ENCODE measurements around the gene TMEM42.

Gene TMEM42

DNA sequence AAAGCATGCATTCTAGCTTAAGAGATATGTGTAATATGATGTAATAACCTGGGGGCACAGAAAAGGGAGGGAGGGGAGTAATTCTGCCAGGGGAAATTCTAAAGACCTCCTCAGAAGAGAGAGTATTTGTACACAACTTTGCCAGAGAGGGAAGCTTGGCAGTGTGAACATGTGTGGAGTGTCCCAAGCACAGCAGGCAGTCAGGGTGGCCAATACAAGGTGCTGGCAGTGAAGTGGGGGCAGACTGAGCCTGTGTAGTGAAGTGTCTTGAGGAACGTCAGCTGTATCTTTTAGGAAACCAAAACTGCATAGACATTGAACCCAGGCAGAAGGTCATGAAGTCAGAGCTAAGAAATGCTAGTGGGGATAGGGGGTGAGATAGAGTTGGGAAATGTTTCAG, 29.7 kb upstream of the TMEM42 start:
- in situ Hi-C loops (cut with MboI; ENCODE audit: low pct_unique_long_range_greater_than_20kb, low sequenced_read_pairs, unreplicated experiment) = no loop called here
- no peak for DNase-seq (ENCODE audit: low spot score)
- TF ChIP-seq, protein P1, sequence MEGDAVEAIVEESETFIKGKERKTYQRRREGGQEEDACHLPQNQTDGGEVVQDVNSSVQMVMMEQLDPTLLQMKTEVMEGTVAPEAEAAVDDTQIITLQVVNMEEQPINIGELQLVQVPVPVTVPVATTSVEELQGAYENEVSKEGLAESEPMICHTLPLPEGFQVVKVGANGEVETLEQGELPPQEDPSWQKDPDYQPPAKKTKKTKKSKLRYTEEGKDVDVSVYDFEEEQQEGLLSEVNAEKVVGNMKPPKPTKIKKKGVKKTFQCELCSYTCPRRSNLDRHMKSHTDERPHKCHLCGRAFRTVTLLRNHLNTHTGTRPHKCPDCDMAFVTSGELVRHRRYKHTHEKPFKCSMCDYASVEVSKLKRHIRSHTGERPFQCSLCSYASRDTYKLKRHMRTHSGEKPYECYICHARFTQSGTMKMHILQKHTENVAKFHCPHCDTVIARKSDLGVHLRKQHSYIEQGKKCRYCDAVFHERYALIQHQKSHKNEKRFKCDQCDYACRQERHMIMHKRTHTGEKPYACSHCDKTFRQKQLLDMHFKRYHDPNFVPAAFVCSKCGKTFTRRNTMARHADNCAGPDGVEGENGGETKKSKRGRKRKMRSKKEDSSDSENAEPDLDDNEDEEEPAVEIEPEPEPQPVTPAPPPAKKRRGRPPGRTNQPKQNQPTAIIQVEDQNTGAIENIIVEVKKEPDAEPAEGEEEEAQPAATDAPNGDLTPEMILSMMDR (IDR thresholded peaks at IDR 0.05; ENCODE audit: extremely low read depth, insufficient read depth, missing control alignments) = no peak

DNA sequence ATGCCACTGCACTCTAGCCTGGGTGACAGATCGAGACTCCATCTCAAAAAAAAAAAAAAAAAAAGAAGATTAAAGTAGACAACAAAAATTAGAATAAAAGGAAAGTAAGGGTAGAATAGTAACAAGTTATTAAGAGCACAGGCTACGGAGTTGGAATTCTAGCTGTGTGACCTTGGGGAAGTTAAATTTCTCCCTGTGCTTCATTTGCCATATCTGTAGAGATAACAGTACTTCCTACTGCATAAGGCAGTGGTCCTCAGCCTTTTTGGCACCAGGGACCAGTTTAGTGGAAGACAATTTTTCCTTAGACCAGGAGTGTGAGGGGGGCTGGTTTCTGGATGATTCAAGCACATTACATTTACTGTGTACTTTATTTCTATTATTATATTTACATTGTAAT, 28.7 kb upstream of the TMEM42 start:
- TF ChIP-seq, protein P1 (IDR thresholded peaks at IDR 0.05; ENCODE audit: extremely low read depth, insufficient read depth, missing control alignments) = no peak
- DNase-seq (ENCODE audit: low spot score) = no peak
- in situ Hi-C loops (cut with MboI; ENCODE audit: low pct_unique_long_range_greater_than_20kb, low sequenced_read_pairs, unreplicated experiment) = no loop called here

DNA sequence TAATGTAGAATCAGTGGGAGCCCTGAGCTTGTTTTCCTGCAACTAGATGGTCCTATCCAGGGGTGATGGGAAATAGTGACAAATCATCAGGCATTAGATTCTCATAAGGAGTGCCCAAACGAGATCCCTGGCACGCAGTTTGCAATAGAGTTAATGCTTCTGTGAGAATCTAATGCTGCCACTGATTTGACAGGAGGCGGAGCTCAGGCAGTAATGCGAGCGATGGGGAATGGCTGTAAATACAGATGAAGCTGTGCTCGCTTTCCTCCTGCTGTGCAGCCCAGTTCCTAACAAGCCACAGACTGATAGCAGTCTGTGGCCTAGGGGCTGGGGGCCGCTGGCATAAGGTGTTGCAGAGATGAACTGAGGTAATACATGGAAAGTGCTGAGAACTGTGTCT, 28.3 kb upstream of the TMEM42 start:
- in situ Hi-C loops (cut with MboI; ENCODE audit: low pct_unique_long_range_greater_than_20kb, low sequenced_read_pairs, unreplicated experiment) = no loop called here
- TF ChIP-seq, protein P1 (IDR thresholded peaks at IDR 0.05; ENCODE audit: extremely low read depth, insufficient read depth, missing control alignments) = no peak
- no peak for DNase-seq (ENCODE audit: low spot score)

DNA sequence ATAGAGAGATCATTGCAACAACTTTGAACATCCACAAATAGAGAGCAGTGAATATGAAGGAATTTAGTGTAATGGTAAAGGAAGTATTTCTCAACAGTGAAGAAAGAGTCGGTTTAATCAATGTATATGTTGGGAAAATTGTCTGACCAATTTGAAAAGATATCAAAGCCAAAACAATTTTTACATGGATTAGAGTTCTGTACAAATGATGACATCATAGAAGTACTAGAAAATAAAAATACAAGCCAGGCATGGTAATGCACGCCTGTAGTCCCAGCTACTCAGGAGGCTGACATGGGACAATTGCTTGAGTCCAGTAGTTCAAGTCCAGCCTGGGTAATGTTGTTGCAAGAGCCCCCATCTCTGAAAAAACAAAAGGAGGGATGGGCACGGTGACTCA, 26.0 kb upstream of the TMEM42 start:
- DNase-seq (ENCODE audit: low spot score) = no peak
- TF ChIP-seq, protein P1 (IDR thresholded peaks at IDR 0.05; ENCODE audit: extremely low read depth, insufficient read depth, missing control alignments) = no peak
- in situ Hi-C loops (cut with MboI; ENCODE audit: low pct_unique_long_range_greater_than_20kb, low sequenced_read_pairs, unreplicated experiment) = no loop called here

DNA sequence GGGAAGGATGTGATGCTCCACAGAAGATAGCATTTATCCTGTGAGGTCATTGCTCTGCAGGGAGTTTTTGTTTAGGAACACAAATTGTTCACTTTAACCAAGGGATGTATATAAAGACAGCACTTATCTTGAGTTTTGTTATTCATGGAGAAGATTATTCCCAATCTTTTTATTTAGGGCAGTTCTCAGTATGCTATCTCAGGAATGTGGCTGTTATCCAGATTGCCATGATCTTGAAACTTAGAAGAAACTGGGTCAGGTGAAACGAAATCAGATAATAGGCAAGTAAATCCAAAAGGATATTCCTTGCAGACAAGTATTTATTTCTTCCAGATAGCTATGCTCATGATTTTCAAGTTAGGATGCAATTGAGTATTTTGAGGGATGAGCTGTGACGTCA, 19.3 kb upstream of the TMEM42 start:
- TF ChIP-seq, protein P1 (IDR thresholded peaks at IDR 0.05; ENCODE audit: extremely low read depth, insufficient read depth, missing control alignments) = no peak

DNA sequence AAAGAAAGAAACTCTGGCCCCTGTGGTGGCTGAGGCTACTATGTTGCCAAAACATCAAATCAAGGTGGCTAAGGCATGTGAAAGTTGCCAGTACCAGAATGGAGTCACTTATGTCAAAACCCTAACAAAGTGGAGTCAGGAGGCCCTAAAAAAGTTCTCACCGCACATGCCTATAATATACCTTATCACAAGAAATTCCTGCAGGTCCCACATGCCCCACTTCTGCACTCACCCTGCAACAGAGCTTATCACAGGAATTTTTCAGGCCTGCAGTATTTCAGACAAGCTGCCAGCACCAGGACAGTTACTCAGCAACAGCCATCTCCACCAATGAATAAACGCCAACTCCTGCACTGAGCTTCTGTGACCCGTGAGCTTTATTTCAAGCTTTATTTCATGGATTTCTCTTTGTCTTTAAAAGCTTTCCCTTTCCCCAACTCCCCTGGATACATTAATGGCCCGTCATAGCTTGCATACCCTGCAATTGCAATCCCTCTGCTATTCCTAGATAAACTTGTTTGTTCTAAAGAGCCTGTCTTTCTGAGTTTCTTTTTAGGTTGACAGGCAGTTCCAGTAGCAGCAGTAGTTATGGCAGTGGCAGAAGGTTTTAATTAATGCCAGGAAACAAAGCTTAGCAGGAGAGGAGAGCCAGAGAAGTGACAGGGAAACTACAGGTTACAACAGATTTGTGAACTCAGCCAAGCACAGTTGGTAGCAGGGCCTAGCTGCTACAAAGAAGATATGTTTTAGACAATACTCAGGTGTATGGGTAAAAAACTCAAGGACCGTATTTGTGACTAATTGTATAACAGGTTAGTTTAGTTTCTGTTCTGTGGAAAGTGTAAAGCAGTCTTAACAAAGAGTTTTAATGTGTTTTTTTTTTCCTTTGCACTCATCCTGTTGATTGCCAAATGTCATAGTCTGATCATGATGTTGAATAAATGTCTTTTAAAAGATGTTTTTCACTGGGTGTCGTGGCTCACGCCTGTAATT, 15.9 kb upstream of the TMEM42 start:
- in situ Hi-C loops (cut with MboI; ENCODE audit: low pct_unique_long_range_greater_than_20kb, low sequenced_read_pairs, unreplicated experiment) = no loop called here
- TF ChIP-seq, protein P1 (IDR thresholded peaks at IDR 0.05; ENCODE audit: extremely low read depth, insufficient read depth, missing control alignments) = no peak
- DNase-seq (ENCODE audit: low spot score) = no peak

More for the DNA sequence above, 19.3 kb upstream of the TMEM42 start:
- no peak for DNase-seq (ENCODE audit: low spot score)
- in situ Hi-C loops (cut with MboI; ENCODE audit: low pct_unique_long_range_greater_than_20kb, low sequenced_read_pairs, unreplicated experiment) = no loop called here
